GM20431 (cell line): ENCODE results near the gene LAMP1.
"Not testable (repeated sequence)": the region's sequence is repeated elsewhere in the genome, so short reads cannot be mapped to it uniquely, and the experiment has no call there.

Source experiments
- in situ Hi-C: fragments of 300-500 bp; cut with MseI, MboI; formaldehyde crosslinking; loops from one replicate; pipeline ENCODE4 v1.15.0; 2020; ENCODE audit warnings: low sequenced_read_pairs; ENCODE audit not compliant: unreplicated experiment

Gene LAMP1

DNA sequence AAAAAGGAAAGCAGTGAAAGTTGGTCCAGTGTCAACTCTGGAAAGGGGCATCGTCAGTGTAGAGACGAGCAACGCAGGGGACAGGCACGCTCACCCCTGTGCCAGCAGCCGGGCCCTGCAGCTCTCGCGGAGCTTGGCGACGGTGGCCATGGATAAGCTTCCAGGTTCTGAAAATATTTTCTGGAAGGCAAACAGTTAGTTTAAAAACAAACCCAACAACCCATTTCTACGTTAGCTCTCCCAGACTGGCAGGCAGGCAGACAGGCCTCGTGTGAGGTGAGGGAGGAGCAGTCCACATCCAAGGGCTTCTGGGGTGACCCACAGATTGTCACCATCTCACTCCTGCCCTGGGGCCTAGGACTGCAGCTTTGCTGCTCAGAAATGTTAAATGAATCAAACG, 27.4 kb downstream of the LAMP1 start:
- in situ Hi-C loops = no loop called here

DNA sequence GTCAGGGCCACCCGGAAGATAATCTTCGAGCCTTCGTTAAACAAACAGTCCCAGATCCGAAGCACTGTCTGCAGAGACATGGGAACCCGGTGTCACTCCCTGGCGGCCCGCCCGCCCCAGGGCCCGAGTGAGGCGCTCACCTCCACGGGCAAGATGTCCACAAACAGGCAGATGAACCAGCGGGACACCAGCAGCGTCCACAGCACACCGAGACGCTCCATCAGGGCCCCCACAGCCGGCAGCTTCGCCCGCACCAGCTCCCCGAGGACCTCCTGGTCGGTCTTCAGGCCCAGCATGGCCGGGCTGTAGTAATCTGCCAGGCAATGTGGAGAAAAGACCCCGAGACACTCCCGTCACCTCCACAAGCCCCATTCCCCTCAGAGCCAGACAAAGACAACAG, 28.7 kb downstream of the LAMP1 start:
- in situ Hi-C loops = no loop called here

DNA sequence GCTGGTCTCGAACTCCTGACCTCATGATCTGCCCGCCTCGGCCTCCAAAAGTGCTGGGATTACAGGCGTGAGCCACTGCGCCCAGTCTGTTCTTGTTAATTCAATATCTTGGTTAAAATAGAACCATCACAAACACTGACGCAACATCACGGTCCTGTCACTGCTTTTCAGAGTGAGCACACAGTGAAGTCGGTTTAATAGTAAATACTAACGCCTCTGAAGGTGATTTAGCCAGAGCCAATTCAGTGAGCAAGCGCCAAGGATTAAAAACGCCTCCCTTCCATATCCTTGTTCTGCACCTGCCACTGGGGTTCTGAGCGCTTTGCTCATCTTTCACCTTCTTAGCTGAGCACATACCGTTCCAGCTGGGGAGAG, 30.3 kb downstream of the LAMP1 start:
- in situ Hi-C loops = no loop called here

DNA sequence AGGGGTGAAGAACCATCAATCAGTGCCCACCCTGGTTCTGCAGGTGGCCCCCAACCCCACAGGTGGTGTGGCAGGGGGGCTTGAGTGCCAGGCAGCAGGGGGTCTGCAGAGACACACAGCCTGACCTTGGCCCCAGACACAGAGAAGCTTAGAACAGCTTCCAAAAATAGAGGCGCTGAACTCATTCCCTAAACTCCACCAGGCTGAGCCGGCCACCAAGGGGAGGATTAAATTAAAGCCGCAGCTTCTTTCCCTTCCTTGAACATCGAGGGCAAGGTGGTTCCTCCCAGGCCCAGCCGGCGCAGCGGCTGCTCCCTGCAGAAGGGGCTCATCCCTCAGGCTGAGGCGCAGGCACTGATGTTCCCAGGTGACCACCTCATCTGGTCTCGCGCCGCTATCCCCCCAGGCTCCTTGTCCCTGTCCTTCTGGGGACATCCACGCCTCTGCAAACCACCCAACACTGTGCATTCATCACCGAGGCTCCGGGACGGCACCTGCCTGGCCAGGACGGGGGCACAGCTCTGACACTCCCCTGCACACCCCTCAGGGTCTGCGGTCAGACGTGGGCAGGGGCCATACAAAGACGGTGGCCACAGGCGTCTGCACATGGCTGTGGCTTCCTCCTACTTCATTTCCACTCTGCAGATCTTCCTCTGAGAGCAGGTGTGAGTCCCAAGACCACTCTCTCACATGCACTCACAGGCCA, 30.9 kb downstream of the LAMP1 start:
- in situ Hi-C loops = no loop called here

DNA sequence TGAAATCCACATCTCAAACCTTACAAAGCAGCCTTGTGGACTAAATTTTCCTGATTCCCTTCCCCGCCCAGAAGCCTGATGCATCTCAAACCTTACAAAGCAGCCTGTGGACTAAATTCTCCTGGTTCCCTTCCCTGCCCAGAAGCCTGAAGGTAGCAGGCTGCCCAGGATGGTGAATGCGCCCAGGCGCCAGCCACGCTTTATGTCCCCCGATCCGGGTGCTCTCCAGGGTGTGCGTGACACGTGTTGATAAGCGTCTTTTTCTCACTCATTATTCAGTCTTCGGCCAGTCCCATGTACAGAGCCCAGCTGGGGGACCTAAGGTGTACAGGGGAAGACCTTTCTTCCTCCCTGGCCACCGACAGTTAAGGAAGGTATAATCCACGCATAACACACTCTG, 31.8 kb downstream of the LAMP1 start:
- in situ Hi-C loops = no loop called here

DNA sequence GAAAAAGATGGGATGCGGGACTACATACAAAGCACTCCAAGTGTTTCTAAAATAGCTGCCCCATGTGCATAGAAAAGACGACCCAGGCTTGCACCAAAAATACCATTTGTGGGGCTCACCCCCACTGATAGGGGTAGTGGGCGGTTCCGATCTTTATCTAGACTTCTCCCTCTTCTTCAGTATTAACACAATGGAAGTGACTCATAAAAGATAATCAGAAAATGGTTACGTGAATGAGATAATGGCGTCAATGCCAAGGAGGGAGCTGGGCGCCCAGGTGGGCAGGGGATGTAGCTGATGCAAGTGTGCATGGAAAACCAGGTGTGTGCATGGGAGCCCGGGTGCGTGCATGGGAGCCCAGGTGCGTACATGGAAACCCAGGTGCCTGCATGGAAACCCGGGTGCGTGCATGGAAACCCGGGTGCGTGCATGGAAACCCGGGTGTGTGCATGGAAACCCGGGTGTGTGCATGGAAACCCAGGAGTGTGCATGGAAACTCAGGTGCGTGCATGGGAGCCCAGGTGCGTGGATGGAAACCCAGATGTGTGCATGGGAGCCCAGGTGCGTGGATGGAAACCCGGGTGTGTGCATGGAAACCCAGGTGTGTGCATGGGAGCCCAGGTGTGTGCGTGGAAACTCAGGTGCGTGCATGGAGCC, 32.7 kb downstream of the LAMP1 start:
- in situ Hi-C loops = no loop called here

DNA sequence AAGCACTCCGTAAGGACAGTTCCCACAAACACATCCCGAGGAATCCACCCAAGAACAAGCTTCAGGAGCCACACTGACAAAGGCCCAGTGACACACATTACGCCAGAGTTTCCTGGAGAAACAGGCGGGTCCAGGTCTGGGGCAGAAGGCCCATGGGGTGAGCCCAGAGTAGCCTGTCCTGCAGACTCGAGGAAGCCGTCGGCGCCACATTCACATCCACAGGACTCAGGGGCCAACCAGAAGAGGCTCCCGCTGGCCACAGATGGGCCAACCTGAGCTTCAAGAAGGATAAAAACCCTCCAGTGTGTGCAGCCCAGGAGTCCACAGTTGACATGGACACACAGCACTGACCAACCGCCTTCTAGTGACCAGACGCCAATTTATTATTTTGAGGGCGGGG, 35.6 kb downstream of the LAMP1 start:
- in situ Hi-C loops = no loop called here

DNA sequence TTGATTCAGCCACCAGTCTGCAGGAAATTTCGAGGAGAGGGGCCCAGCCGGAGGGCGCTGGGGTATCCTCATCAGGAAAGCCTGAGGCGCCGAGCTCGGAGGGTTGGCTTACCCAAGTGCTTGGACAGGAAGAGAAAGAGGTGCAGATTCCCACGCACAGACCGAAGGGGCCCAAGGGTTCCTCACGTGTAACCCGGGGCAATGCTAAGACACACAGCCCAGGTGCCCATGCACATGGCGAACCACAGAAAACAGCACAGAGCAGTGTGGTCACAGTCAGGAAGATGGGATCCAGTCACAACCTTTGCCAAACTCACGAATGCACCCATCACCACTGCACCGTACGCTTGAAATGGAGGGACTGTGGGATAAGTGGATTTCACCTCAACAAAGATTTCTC, 36.0 kb downstream of the LAMP1 start:
- in situ Hi-C loops = no loop called here

DNA sequence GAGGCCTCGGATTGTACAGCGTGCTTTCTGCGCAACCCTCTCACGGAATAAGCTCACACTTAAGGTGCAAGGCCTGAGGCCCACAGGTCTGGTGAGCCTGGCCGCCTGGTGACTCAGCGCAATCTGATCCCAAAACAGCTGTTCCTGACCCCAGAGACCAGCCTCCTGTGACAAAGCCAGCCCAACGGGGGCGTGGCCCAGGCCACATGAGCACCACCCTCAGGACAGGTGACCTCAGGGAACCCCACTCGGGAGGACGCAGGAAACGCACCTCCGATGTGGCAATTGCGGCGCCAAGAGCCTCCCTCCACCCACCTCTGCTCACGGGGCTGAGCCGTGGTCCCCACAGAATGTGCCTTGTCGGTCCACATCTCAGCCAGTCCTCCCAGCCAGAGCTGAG, 40.5 kb downstream of the LAMP1 start:
- in situ Hi-C loops = no loop called here

DNA sequence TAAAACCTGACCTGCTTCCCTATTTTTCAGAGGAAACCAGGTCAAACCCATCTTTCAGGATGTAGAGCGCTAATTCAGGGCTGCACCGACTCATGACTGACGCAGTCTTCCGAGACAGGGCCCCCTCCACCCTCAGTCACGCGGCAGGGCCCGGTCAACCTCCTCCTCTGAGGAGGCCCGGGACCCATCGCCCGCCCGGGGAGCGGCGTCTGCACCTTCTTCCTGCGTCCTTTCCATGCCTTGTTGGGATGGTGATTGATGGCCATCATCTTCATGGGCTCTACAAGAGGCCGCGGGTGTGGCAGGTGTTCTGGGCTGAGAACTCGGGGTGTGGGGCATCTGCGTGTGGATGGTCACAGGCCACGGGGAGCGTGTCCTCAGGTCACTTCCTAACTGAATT, 40.9 kb downstream of the LAMP1 start:
- in situ Hi-C loops = no loop called here

DNA sequence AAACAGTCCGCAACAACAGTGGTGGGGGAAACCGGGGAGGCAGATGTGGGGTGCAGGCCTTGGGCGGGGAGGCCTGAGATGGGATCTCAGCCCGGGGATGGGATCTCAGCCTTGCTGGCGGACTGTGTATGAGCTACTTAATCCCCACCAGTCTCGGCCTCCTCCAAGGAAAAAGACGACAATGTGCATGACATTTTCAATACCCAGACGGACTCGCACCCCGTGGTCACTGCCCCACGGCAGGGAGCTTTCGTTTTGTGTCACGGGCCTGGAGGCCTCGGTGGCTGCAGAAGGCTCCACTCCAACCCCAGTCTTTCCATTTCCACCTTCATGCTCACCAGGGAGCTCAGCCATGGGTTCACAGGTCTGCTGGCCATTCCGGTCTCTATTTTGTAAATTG, 41.4 kb downstream of the LAMP1 start:
- in situ Hi-C loops = no loop called here

DNA sequence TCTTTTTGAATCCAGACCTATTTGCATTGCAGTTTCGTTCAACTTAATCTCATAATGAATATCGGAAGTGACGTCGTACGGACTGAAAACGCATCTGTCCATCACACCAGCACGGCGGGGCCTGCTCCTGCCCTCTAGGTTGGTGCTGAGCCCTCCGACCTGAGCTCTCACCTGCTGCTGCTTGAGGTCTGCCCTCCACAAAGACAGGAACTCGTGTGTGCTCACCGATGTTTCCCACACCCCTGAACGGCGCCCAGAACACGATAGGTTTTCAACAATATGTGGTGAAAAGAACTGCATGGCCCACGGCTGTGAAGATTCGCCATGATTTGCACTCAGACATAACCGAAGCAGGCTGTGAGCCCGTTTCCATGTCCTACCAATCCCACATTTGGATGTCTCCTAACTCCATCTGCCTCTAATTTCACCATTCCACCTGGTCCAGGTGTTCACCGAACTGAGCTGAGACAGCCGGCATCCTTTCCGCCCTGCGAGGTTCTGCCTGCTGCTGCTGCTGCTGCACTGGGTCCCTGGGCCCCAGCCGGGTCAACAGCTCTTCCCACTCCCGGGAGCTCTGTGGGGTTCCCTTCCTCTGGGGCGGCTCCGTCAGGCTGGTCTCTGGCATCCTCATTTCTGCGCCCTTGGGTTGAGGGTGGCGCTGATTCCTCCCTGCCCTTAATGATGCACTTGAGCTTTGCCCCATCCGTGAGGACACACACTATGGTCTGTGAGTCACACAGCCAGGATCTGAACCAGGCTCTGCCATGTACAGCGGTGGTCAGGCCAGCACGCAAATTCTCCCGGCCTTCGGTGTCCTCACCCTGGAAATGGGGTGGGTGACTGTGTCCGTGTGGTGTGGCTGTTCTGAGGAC, 46.0 kb downstream of the LAMP1 start:
- in situ Hi-C loops = no loop called here

DNA sequence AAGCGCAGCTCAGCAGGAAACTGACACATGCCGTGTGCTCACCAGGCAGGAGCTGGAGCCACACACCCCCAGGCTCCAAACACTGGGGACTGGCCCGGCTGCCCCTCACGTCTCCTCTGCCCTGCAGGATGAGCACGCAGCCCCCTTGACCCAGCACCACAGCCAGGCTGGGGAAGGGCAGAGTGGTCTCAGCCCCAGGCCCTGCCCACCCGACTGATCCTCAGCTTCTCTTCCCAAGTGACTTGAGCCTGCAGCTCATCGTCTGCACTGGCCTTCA, 46.6 kb downstream of the LAMP1 start:
- in situ Hi-C loops = no loop called here

DNA sequence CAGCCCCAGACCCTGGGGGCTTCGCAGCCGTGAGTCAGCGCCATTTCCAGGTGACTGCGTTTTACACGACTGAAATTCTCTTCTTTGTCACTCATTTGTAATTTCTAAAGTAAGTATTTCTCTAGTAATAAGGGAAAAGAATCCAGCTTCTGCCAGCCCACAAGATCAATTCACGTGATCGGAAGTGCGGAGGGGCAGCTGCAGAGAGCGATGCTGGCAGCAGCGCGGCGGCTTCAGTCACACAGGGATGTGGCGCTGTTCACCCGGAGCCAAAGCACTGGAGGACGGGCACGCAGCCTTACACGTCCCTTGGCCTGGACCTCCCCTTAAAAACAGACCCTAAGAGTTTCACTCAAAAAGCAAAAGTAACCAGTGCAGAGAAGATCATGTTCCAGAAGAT, 48.4 kb downstream of the LAMP1 start:
- in situ Hi-C loops = no loop called here

DNA sequence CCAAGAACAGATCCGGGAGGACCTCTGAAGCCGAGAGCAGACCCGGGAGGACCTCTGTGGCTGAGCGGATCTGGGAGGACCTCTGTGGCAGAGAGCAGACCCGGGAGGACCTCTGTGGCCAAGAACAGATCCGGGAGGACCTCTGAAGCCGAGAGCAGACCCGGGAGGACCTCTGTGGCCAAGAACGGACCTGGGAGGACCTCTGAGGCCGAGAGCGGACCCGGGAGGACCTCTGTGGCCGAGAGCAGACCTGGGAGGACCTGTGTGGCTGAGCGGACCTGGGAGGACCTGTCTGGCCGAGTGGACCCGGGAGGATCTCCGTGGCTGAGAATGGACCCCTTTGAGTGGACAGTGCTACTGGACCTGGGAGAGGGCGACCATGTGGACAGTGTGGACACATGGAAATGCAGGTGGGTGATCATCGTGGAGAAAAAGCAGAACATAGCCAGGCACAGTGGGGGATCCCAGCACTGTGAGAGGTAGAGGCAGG, 50.7 kb downstream of the LAMP1 start:
- in situ Hi-C loops = not testable (repeated sequence)

DNA sequence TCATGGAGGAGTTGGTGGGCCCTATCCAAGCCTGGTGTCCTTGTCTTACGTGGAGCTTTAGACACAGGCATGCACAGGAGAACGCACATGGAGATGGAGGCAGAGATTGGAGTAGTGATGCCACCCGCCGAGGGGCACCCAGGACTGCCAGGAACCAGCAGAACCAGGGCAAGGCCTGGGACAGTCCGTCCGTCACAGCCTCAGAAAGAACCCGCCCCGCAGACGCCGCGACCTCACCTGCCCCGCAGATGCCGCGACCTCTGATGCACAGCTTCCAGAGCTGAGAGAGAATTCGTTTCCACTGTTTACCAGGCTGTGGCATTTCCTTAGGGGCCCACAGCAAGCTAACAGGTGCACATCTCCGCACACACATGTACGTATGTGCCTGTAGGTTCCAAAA, 51.6 kb downstream of the LAMP1 start:
- in situ Hi-C loops = no loop called here

DNA sequence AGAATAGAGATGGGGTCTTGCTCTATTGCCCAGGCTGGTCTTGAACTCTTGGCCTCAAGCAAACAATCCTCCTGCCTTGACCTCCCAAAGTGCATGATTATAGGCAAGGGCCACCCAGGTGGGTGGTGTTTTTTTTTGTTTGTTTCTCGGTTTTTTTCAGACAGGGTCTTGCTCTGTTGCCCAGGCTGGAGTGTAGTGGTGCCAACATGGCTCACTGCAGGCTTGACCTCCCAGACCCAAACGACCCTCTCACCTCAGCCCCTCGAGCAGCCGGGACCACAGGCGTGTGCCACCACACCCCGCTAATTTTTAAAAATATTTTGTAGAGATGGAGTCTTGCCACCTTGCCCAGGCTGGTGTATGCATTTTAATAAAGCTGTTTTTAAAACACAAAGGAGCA, 52.0 kb downstream of the LAMP1 start:
- in situ Hi-C loops = no loop called here

DNA sequence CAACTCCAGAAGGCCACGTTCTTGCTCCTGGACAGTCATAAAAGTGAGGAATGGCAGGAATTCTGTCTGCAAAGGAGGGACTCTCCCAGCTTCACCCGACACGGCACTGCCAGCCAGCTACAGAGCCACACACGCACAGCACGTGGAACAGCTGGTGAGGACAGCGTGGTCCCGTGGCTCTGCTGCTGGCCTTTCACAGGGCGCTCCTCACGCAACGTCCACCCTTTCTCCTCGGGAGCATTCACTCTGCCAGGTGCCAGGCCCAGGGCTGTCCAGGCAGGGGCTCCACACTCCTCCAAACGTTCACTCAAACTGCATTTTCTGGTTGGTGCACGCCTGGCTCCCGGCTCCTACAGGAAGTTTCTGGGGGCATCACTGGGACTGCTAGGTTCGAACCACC, 52.5 kb downstream of the LAMP1 start:
- in situ Hi-C loops = no loop called here

DNA sequence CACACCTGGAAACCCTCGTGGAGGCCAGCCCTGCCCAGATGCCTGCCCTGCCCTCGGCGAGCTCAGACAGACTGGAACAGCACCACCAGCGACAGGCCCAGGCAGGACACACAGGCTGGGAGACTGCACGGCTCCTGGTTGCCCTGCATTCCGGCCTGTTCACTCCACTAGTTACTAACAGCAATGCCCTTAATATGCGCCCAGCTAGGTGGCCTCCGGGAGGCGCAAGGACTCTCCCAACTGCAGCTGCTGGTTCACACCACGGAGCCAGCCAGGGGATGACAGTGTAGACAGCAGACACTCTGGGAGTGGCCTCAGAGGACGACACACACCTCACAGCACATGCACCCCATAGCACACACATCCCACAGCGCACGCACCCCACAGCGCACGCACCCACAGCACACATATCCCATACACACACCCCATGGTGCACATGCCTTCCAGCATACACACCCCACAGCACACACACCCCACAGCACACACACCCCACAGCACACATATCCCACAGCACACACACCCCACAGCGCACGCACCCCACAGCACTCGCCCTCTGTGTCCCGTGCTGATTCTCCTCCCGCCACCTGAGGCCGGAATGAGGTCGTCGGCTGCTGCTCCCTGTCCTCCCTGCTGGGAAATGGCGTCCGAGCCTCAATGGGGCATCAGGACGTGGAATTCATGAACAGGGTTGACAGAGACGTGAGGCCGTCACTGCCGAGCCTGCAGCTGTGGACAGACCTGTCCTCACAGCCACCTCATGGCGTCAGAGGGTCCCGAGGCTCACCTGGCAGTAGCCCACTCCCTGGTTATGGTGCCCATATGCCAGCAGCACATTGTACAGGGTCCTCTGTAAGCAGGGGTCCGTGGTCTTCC, 53.3 kb downstream of the LAMP1 start:
- in situ Hi-C loops = no loop called here

DNA sequence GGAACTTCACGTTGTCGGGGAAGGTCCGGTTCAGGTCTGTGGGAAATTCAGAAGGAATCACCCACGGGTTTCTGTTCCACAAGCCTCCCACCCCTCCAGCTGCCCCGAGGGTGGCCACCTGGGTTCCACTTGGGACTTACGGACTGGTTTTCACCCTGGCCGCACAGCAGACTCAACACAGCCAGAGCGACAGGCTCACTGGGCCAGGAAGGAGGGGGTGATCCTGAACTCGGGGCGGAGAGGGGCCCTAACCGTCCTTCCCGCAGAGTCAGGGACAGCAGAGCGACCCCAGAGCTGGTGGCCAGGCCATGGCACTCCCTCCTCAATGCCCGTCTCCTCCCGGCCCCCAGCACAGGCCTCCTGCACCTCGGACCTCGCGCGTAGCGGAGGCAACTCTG, 53.9 kb downstream of the LAMP1 start:
- in situ Hi-C loops = no loop called here
